Fibroblast of lung (primary cell): ENCODE measurements around the gene MARCO. TPM values are rescaled to one million over a fixed set of nuclear protein-coding genes. Genes with fewer than 3 reads are reported as not detected.

ENCODE experiments used
- DNase-seq, 2 donors: peaks; one replicate each; pipeline versions ENCODE4 v3.0.0 to v3.0.0-alpha.2; 2010; ENCODE audit warnings: low read depth in 2 of 2
- H2AFZ ChIP-seq: 2 replicates; pipeline ENCODE4 v1.5.1; 2012; ENCODE audit warnings: low read length, control low read depth, inconsistent platforms
- H3K27ac ChIP-seq: 2 replicates; pipeline ENCODE4 v1.5.1; 2011; ENCODE audit warnings: low read length, control low read depth; ENCODE audit not compliant: insufficient read depth
- H3K27me3 ChIP-seq: 2 replicates; pipeline ENCODE4 v1.5.1; 2011; ENCODE audit warnings: mild to moderate bottlenecking, low read length; ENCODE audit not compliant: control insufficient read depth, insufficient read depth
- H3K36me3 ChIP-seq: 2 replicates; pipeline ENCODE4 v1.5.1; 2011; ENCODE audit warnings: low read length; ENCODE audit not compliant: control insufficient read depth, insufficient read depth
- H3K4me1 ChIP-seq: 2 replicates; pipeline ENCODE4 v1.5.1; 2011; ENCODE audit warnings: low read length; ENCODE audit not compliant: control insufficient read depth, insufficient read depth; ENCODE audit errors: extremely low read depth
- H3K4me2 ChIP-seq: 2 replicates; pipeline ENCODE4 v1.5.1; 2011; ENCODE audit warnings: low read length, control low read depth; ENCODE audit not compliant: insufficient read depth; ENCODE audit errors: extremely low read depth
- H3K4me3 ChIP-seq, 4 experiments: fragments of 200-600 bp in 1 of 4; sonication (generic) in 1 of 4; replicated peaks in 1 of 4; 2 replicates each; pipeline ENCODE4 v1.5.1; 2011 to 2016; ENCODE audit warnings: low read length in 4 of 4, low read depth in 3 of 4, mild to moderate bottlenecking in 3 of 4, control low read depth in 2 of 4, inconsistent platforms in 1 of 4, mixed read lengths in 1 of 4; ENCODE audit not compliant: insufficient read depth in 1 of 4; ENCODE audit errors: control extremely low read depth in 1 of 4
- H3K79me2 ChIP-seq: 2 replicates; pipeline ENCODE4 v1.5.1; 2012; ENCODE audit warnings: mild to moderate bottlenecking, low read length, inconsistent platforms; ENCODE audit not compliant: control insufficient read depth, insufficient read depth
- H3K9ac ChIP-seq: 2 replicates; pipeline ENCODE4 v1.5.1; 2011; ENCODE audit warnings: mild to moderate bottlenecking, low read length, control low read depth; ENCODE audit not compliant: insufficient read depth
- H3K9me3 ChIP-seq: 2 replicates; pipeline ENCODE4 v1.5.1; 2012; ENCODE audit warnings: low read depth, low read length; ENCODE audit not compliant: control insufficient read depth, insufficient read depth
- H4K20me1 ChIP-seq: 2 replicates; pipeline ENCODE4 v1.5.1; 2011; ENCODE audit warnings: low read length; ENCODE audit not compliant: control insufficient read depth, insufficient read depth; ENCODE audit errors: extremely low read depth
- EZH2 ChIP-seq: IDR thresholded peaks from 2 replicates; pipeline ENCODE4 v1.5.1; 2012; ENCODE audit warnings: low read length, control low read depth, mild to moderate bottlenecking; ENCODE audit errors: missing control alignments
- polyA plus RNA-seq, 2 donors: library from polyadenylated mRNA; depleted of rRNA in 1 of 2; stranded (reverse) in 1 of 2; unstranded in 1 of 2; fragments of >200 nt; gene quantifications; 2 replicates each; pipeline ENCODE4 v1.2.1, GENCODE V29; 2011 to 2012; ENCODE audit warnings: missing spikeins in 1 of 2
- total RNA-seq: library from RNA; depleted of rRNA; stranded (reverse); fragments of >200 nt; gene quantifications from 2 replicates; pipeline ENCODE4 v1.2.1, GENCODE V29; 2014
- TF ChIP-seq, protein P1 (sequence below), 2 donors: IDR thresholded peaks in 1 of 2; conservative IDR thresholded peaks in 1 of 2; 1 replicate in 1 of 2; 2 replicates in 1 of 2; pipeline ENCODE4 v1.5.1; 2011 to 2012; ENCODE audit warnings: low read length in 2 of 2, control low read depth in 1 of 2, inconsistent platforms in 1 of 2, low read depth in 1 of 2, mild to moderate bottlenecking in 1 of 2

The MARCO gene
- total and polyA plus RNA-seq, 2 donors (not counting 1 experiment from before 2014, with no cell fraction given), result not detected

DNA sequence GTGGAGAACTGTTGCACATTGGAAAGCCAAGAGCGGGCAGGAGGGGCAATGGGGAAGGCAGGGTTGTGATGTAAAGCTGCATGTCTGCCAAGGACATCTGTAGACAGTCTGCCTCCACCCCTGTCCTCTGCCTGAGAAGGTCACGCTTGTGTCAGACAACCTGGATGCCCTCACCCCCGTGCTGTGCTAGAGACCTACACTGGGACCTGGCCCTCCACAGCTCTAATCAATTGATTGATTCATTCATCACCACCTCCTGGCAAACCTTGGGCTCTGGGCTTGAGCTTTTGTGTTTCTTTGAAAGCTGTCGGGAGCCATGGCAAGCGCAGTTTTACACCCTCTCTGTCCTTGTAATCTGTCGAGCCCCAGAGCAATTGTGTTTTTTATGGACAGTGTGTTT lies 41.1 kb downstream of the MARCO start:
- H4K20me1 ChIP-seq, result no peaks in the 10 kb centered on the region
- no peaks in the 10 kb centered on the region for H3K79me2 ChIP-seq
- TF ChIP-seq EZH2, result no peak
- TF ChIP-seq, protein P1, sequence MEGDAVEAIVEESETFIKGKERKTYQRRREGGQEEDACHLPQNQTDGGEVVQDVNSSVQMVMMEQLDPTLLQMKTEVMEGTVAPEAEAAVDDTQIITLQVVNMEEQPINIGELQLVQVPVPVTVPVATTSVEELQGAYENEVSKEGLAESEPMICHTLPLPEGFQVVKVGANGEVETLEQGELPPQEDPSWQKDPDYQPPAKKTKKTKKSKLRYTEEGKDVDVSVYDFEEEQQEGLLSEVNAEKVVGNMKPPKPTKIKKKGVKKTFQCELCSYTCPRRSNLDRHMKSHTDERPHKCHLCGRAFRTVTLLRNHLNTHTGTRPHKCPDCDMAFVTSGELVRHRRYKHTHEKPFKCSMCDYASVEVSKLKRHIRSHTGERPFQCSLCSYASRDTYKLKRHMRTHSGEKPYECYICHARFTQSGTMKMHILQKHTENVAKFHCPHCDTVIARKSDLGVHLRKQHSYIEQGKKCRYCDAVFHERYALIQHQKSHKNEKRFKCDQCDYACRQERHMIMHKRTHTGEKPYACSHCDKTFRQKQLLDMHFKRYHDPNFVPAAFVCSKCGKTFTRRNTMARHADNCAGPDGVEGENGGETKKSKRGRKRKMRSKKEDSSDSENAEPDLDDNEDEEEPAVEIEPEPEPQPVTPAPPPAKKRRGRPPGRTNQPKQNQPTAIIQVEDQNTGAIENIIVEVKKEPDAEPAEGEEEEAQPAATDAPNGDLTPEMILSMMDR (conservative IDR thresholded peaks at IDR 0.05 in 1 of 2, IDR thresholded peaks at IDR 0.05 in 1 of 2; ENCODE audit: low read depth in 1 of 2, low read length in 2 of 2), result no peak
- H3K27me3 ChIP-seq, result no peaks in the 10 kb centered on the region
- H3K4me3 ChIP-seq, result no peak overlapping the region
- no peak overlapping the region for H2AFZ ChIP-seq
- H3K36me3 ChIP-seq, result no peaks in the 10 kb centered on the region
- no peak for DNase-seq
- H3K27ac ChIP-seq, result no peak overlapping the region
- H3K4me2 ChIP-seq, result no peak overlapping the region
- no peaks in the 10 kb centered on the region for H3K9me3 ChIP-seq
- no peaks in the 10 kb centered on the region for H3K4me1 ChIP-seq
- no peak overlapping the region for H3K9ac ChIP-seq

DNA sequence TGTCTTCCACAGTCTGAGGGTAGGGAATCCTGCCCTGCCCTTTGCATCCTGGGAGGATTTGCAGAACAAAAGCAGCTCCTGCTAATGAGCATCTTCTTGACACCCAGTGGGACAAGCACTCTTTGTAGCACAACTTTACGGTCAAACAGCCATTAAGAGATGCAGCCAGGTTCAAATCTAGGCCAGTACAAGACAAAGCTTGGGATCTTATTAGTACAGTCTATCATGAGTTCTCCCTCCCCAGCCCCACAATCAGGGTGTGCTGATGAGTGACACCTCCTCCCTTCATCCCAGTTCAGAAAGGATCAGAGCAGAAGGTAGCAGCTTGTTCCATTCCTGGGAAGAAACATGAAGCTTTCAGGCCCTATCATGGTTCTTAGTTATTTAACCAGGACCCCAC lies 41.9 kb downstream of the MARCO start:
- no peak overlapping the region for H3K4me2 ChIP-seq
- no peaks in the 10 kb centered on the region for H3K4me1 ChIP-seq
- no peak overlapping the region for H2AFZ ChIP-seq
- H3K79me2 ChIP-seq, result no peaks in the 10 kb centered on the region
- no peaks in the 10 kb centered on the region for H3K9me3 ChIP-seq
- no peaks in the 10 kb centered on the region for H3K36me3 ChIP-seq
- no peak for DNase-seq
- no peaks in the 10 kb centered on the region for H4K20me1 ChIP-seq
- no peak overlapping the region for H3K9ac ChIP-seq
- H3K27ac ChIP-seq, result no peak overlapping the region
- TF ChIP-seq, protein P1 (conservative IDR thresholded peaks at IDR 0.05 in 1 of 2, IDR thresholded peaks at IDR 0.05 in 1 of 2; ENCODE audit: low read depth in 1 of 2, low read length in 2 of 2), result no peak
- no peak for TF ChIP-seq EZH2
- no peak overlapping the region for H3K4me3 ChIP-seq
- no peaks in the 10 kb centered on the region for H3K27me3 ChIP-seq

DNA sequence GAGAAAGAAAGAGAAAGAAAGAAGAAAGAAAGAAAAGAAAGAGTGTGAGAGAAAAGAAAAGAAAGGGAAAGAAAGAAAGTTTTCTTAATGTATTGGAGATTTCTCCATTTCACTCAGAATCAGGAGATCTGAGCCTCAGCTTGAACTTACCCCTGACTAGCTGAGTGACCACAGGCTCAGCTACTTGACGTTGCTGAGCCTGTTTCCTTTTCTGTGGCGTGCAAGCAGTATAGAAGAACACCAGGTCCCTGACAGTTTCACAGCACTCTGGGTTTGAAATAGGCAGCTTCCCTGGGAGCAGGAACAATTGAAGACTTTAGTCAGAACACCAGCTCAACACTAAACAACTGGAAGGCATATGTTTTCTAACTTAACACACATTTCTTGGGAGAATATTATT lies 44.7 kb downstream of the MARCO start:
- no peaks in the 10 kb centered on the region for H3K4me1 ChIP-seq
- no peak for TF ChIP-seq EZH2
- TF ChIP-seq, protein P1 (conservative IDR thresholded peaks at IDR 0.05 in 1 of 2, IDR thresholded peaks at IDR 0.05 in 1 of 2; ENCODE audit: low read depth in 1 of 2, low read length in 2 of 2), result no peak
- H3K27ac ChIP-seq, result no peak overlapping the region
- no peak overlapping the region for H2AFZ ChIP-seq
- H3K9ac ChIP-seq, result no peak overlapping the region
- H4K20me1 ChIP-seq, result no peaks in the 10 kb centered on the region
- H3K79me2 ChIP-seq, result no peaks in the 10 kb centered on the region
- no peak for DNase-seq
- no peak overlapping the region for H3K4me2 ChIP-seq
- H3K4me3 ChIP-seq, result no peak overlapping the region
- H3K27me3 ChIP-seq, result no peaks in the 10 kb centered on the region
- no peaks in the 10 kb centered on the region for H3K36me3 ChIP-seq
- no peaks in the 10 kb centered on the region for H3K9me3 ChIP-seq
